LNCaP clone FGC (cell line): Measurements from ENCODE around the gene CCT6B.

ENCODE experiments used
- DNase-seq: peaks from one replicate; pipeline ENCODE4 v3.0.0-alpha.2; 2011; ENCODE audit warnings: low read depth
- H3K4me3 ChIP-seq: 2 replicates; pipeline ENCODE4 v1.5.1; 2011; ENCODE audit warnings: mild to moderate bottlenecking, low read depth, low read length, control low read depth
- TF ChIP-seq, protein P1 (sequence below): IDR thresholded peaks from 2 replicates; pipeline ENCODE4 v1.5.1; 2012; ENCODE audit warnings: mild to moderate bottlenecking; ENCODE audit not compliant: control insufficient read depth, insufficient read depth; ENCODE audit errors: extremely low read depth

CCT6B gene

DNA sequence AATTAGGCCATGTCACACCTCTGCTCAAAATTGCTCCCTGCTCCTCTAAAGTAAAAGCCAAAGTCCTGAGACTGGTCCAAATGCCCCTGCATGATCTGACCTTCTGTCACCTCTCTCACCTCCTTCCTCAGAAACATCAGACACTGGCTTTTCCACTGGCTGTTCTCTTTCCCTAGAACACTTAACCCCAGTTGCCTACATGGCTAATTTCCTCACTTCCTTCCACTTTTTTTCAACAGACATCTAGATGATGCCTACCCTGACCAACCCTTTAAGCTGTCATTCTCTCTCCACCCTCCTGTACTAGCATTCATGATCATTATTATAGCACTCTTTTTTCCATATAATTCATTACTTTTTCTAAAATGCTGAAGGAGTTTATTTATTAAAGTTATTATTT lies 31.0 kb downstream of the CCT6B start:
- no peak for DNase-seq
- H3K4me3 ChIP-seq: no peak overlapping the region
- TF ChIP-seq, protein P1, sequence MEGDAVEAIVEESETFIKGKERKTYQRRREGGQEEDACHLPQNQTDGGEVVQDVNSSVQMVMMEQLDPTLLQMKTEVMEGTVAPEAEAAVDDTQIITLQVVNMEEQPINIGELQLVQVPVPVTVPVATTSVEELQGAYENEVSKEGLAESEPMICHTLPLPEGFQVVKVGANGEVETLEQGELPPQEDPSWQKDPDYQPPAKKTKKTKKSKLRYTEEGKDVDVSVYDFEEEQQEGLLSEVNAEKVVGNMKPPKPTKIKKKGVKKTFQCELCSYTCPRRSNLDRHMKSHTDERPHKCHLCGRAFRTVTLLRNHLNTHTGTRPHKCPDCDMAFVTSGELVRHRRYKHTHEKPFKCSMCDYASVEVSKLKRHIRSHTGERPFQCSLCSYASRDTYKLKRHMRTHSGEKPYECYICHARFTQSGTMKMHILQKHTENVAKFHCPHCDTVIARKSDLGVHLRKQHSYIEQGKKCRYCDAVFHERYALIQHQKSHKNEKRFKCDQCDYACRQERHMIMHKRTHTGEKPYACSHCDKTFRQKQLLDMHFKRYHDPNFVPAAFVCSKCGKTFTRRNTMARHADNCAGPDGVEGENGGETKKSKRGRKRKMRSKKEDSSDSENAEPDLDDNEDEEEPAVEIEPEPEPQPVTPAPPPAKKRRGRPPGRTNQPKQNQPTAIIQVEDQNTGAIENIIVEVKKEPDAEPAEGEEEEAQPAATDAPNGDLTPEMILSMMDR: no peak

DNA sequence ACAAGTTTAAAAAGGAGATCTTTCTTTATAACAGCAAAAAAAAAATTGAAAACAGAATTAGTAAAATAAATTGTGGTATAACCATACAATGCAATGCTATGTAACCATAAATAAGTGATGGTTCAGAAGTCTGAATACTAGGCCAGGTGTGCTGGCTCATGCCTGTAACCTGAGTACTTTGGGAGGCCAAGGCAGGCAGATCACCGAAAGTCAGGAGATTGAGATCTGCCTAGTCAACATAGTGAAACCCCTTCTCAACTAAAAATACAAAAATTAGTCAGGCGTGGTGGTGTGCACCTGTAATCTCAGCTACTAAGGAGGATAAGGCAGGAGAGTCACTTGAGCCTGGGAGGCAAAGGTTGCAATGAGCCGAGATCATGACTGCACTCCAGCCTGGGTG lies 34.6 kb downstream of the CCT6B start:
- DNase-seq: no peak
- H3K4me3 ChIP-seq: no peak overlapping the region
- TF ChIP-seq, protein P1: no peak

DNA sequence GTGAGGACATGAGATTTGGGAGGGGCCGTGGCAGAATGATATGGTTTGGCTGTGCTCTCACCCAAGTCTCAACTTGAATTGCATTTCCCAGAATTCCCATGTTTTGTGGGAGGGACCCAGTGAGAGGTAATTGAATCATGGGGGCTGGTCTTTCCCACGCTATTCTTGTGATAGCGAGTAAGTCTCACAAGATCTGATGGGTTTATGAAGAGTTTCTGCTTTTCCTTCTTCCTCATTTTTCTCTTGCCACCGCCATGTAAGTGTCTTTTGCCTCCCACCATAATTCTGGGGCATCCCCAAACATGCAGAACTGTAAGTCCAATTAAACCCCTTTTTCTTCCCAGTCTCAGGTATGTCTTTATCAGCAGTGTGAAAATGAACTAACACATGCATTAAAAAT lies 40.6 kb downstream of the CCT6B start:
- TF ChIP-seq, protein P1: no peak
- DNase-seq: no peak
- no peak overlapping the region for H3K4me3 ChIP-seq

DNA sequence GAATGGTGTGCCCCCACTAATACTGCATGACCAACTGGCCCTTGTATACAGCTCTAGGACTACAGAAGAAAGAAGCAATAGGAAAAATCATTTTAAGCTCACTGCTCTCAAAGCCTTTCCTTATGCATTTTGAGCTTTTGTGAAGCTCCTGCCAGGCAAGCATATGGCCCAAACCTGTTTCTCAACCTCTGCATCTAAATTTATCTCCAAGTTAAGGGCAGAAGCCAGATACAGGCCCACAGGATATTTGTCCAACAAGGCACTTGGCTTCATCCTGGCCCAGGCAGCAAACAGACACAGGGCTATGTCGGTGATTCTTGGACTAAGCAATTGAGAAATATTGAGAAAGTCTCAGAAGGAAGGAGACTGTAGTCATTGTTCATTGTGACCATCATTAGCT lies 43.9 kb downstream of the CCT6B start:
- DNase-seq: peak; percentile 79
- no peak overlapping the region for H3K4me3 ChIP-seq
- TF ChIP-seq, protein P1: no peak

DNA sequence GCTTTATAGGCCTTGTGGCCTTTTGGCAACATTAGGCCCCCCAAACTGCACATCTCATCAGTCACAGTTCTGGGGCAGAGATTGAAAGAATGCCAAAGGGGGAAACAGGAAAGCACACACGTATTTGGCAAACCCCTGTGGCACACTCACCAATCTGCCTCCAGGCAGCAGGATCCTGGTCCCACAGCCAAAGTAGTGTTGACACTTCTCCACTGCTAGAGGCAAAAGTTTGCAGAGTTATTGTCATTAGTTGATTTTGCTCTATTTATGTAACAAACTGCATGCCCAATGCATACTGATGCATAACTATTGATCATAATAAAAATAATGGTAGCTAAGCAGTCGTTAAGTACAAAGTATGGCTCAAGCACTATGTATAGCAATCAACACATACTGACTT lies 45.1 kb downstream of the CCT6B start:
- no peak overlapping the region for H3K4me3 ChIP-seq
- peak; percentile 14 for DNase-seq
- TF ChIP-seq, protein P1: no peak

DNA sequence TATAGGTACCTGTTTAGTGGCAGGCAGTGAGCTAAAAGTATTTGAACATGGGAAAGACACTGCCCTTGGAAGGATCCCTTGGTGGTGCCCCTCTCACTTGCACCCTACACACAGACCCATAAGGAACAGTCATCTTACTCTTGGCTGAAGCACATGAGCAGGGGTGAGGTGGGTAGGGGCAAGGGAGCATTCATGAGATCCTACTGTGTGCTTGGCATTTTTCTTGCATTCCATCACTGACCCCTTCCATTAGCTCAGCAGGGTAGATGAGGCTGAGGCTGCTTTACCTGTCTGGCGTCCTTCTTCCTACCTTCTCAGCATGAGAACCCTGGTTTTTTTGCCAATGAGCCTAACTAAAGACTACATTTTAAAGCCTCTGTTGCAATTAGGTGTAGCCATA lies 48.3 kb downstream of the CCT6B start:
- no peak for DNase-seq
- TF ChIP-seq, protein P1: no peak
- no peak overlapping the region for H3K4me3 ChIP-seq

DNA sequence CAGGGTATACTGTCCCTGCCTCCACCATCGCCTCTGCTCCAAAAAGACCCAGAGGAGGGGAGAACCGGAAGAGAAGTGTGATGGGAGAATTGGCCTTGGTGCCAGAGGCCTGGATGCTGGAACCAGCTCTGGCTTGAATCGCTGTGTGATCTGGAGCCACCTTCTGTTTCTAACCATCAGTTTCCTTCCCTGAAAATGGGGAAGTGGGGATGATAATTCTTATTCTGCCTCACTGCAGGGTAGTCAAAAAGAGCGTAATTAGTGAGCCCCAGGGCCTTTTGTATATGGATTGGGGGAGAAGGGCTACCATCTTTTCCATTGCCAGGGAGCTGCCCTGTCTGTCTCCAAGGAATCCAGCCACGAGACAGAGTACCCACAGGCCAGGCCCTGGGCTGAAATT lies 52.2 kb downstream of the CCT6B start:
- no peak overlapping the region for H3K4me3 ChIP-seq
- no peak for DNase-seq
- TF ChIP-seq, protein P1: no peak
